HG02973 (cell line): ENCODE data around the gene SH3GLB1.
"Not testable (repeated sequence)": the region's sequence is repeated elsewhere in the genome, so short reads cannot be mapped to it uniquely, and the experiment has no call there.

Source experiments
- ATAC-seq: cut with Tn5 transposase; IDR thresholded peaks from one replicate; pipeline ENCODE4 v1.9.1; 2021; ENCODE audit warnings: moderate library complexity; ENCODE audit not compliant: unreplicated experiment

Gene SH3GLB1

DNA sequence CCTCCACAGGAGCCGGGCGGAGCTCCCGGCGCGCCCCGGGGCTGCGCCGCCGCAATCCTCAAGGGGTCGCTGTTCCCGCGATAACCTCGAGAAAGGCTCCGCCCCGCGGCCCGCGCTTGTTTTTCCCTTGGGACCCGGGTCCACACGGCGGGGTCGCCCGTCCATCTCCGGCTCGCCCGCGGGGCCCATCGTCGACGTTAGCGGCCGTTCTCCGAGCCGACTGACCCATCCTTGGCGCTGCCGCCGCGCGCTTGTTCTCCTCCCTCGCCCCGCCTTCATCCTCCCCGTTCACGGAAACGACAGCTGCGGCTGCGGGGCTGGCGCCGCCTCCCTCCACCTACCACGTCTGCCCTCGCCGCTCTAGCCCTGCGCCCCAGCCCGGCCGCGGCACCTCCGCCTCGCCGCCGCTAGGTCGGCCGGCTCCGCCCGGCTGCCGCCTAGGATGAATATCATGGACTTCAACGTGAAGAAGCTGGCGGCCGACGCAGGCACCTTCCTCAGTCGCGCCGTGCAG lies at the start of gene SH3GLB1:
Gene SH3GLB1, plus strand, starts transcription at position 119 of the 514 bp plus-strand sequence. Its CDS starts 324 bp downstream, at position 443.
- peak; percentile 87 for ATAC-seq

DNA sequence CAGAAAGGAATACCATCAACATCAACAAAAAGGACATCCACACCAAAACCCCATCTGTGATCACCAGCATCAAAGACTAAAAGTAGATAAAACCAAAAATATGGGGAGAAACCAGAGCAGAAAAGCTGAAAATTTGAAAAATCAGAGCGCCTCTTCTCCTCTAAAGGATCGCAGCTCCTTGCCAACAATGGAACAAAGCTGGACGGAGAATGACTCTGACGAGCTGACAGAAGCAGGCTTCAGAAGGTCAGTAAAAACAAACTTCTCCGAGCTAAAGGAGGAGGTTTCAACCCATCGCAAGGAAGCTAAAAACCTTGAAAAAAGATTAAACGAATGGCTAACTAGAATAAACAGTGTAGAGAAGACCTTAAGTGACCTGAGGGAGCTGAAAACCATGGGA lies 46.0 kb upstream of the SH3GLB1 start:
- not testable (repeated sequence) for ATAC-seq

DNA sequence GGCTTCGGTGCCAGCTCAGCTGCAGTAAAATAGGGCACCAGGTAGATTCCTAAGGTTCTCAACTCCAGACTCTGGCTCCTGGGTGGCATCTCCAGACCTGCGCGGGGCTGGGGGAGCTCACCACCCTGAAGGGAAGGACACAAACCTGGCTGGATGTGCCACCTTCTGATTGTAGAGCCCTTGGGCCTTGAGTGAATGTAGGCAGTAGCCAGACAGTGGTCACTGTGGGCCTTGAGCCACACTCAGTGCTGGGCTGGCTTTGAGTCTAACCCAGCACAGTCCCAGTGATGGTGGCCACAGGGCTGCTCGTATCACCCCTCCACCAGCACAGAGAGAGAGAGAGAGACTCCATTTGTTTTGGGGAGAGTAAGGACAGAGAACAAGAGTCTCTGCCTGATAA lies 38.0 kb upstream of the SH3GLB1 start:
- ATAC-seq: no peak

DNA sequence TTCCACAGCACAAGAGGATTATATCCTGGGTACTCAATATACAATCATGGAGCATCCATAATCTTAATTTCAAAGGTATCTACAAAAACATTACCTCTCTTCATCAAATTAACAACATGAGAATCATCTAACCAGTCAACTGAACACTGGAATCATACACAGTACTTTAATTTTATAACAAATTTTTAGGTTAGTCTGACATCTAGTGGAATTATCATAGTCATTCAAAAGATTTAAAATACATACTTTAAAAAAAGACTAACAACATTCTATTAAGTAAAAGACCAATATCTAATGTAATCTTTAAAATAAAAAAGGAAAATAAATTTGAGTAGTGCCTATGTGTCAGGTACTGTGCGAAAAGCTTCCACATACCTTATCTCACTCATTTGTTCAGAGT lies 16.8 kb upstream of the SH3GLB1 start:
- ATAC-seq: no peak

DNA sequence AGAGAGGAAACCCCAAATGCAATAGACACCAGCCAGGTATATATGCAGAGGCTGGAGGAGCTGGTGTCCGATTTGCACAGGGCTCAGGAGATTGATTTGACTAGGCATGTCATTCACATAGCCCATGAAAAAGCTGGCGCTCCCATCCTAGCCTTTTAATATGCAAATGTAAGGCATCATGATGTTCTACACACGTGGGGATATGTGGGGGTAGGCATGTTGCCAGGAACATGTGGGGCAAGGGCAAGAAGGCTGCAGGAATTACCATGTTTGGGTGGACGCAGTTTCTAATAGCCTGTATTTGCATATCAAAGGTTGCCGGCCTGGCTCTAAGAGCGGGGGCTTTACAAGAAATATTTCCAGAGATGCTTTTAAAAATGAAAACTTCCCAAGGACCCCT lies 11.7 kb upstream of the SH3GLB1 start:
- ATAC-seq: no peak

DNA sequence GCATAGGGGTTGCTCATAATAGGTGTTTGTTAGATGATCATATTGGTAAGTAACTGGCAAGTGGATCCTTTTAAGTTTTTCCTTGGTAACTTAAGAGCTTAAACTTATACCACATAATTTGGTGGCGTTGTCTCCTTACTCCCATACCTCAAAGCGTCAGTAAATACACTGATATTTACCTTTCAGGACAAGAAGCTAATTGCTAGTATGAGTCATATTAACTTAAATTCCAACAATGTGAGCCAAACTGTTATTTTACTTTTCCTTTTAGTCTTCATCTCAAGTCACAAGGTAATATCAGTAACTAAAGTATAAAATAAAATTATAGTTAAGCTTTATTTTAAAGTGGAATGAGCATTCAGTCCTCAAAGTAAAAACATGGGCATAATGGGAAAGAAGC lies 9.0 kb upstream of the SH3GLB1 start:
- ATAC-seq: no peak

DNA sequence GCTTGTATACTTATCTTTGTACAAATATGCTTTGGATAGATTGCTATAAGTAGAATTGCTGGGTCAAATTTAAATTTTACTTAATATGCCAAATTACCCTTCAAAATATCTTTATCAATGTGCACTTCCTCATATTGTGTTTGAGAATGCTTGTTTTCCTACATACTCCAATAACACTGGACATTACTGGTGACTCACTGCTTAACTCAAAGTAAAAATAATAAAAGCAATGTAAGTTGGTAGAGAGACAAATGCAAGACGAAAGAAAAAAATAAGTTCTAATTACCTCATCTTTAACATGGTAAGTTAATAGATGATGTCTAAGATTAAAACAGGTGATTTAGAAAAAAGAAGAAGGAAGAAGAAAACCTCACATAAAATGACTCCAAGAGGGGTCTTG lies 7.9 kb upstream of the SH3GLB1 start:
- ATAC-seq: no peak

DNA sequence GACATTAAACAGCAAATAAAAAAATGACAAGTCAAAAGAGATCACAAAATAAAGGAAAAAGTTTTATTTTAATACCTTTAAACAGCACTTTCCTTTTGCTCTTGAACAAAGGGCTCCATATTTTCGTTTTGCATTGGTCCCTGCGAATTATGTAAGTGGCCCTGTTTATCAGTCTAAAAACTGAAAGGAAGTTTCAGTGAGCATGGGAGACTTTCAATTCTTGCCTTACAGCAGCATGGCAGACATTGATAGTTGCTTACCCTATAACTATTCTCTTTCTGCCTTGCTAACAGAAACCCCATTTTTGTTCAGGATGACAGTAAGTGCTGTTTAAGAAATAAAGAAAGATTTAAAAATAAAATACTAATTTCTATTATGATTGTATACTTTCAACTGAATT lies 5.2 kb upstream of the SH3GLB1 start:
- no peak for ATAC-seq

DNA sequence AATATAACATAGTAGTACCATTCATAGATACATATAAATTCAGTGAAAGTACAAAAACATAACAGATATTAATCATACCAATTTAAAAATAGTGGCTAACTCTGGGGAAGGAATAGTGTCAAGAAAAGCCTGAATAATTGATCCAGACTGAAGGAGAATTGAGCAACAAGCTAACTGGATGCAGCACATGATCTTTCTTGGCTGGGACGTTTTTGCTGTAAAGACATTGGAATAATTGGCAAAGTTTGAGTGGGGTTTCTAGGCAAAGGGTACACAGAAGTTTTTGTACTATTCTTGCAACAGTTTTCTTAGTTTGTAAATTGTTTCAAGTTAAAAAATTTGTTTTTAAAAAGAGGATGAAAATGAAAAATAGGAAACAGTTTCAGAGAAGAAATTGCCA lies 2.6 kb upstream of the SH3GLB1 start:
- ATAC-seq: no peak

DNA sequence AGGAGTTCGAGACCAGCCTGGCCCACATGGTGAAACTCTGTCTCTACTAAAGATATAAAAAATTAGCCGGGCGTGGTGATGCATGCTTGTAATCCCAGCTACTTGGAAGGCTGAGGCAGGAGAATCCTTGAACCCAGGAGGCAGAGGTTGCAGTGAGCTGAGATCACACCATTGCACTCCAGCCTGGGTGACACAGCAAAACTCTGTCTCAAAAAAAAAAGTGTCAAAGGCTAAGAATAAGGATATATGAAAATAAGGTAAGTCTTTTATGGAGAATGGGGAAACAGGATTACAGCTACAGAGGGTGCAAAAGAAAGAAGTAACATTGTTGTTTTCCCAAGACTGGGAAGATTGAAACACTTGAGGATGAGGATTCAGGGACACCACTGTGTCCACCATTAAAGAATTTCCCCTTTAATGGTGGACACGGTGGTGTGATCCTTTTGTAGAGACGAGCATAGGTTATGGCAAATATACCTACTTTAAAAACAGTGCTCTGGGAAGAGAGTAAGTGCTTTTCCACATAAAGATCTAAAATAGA lies 1.4 kb upstream of the SH3GLB1 start:
- not testable (repeated sequence) for ATAC-seq

DNA sequence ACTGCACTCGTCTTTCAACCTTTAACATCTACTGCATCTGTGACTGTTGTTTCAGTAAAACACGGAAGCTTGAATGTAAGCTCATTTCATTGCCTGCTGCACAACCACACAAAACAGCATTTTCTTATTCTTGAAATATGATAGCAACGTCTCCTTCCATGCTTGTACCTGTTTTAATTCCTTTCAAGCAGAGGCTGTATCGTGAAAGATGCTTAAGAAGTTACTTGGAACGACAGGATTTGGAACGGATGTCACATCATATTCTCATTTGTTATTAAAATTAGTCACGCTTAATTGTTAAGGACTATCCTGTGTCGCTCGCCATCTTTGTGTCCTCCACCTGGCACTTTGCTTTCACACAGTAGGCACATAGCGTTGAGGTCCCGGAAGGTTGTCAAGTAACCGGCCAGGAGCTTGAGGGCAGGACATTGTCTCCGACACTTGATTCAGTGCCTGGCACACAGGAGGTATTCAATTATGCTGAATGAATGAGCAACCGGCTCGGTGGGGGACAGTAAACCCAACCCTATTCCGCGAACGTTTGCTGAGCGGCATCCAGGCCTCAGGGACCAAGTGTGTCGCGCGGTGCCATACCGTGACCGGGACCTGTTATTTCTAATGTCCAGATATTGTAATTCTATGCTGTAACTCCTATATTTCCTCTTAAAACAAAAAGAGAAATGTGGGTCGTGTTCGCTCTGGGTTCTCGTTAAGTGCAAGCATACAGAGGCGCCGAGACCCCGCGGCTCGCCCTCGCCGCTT lies 499 bp upstream of the SH3GLB1 start:
- ATAC-seq: peak; percentile 34

DNA sequence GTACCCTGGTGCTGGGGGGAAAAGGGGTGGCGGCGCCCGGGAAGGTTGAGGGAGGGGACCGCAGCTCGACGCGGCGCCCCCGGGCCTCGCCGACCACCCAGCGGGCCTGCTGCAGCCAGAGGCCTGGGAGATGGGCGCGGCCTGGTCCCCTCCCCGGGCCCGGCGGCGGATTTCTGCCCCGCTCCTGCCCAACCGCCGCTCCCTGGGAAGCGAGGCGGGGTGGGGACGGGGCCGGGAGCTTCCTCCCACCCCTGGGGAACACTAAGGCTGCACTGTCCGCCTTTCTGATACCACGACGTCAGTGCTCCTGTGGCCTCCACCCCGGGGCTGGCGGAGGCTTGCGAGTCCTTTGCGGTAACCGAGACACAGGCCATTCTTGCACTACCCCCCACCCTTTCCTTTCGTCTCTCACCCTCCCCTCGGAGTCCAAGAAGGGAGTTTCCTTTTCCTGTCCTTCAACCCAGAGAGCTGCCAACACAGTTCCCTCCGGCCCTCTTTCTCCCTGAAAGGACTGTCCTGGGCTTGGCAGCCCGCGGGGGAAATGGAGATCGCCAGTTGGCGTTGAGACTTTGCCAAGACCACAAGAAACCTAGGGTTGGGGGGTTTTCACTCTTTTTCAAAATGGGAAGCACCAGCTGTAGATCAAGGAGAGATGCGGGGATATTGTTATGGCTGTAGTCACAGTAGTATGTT lies 742 bp downstream of the SH3GLB1 start:
- ATAC-seq: peak; percentile 30

DNA sequence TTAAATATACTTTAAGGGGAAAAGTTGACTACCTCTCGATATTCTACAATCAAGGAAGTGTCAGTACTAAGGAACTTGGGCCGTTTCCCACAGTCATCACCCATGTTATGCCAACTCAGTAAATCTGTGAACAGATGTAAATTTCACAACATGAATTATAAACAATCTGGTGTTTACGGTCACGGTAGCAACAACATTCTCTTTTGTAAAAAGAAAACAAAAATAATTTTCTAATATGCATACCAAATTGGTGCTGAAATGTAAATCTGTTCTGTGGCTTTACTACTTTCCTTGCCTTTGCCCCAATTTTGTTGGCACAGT lies 1.2 kb downstream of the SH3GLB1 start:
- no peak for ATAC-seq

DNA sequence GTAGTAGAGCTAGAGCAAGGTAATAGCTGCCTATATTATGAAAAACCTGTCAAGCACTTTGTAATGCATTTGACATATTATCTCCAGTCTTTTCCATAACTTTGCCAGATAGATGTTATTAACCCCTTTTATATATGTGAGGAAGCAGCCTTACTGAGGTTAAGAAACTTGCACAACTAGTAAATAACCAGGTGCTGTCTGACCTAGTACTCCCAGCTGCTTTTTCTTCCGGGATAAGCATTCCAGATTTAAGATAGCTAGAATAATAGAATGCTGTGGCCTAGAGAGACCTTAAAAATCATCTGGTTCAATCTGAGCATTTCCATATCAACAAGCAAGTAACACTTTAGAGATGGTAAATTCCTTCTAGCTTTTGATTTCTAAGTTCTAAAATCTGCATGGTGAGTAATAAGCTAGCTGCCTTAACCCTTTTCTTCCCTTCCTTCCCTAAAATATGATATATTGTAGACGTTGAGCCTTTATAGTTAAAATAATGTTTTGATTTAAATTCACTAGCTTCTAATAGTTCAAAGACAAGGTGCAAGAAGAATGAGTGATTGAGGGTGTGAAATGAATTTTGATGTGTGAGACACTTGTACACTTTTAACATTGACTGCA lies 1.8 kb downstream of the SH3GLB1 start:
- ATAC-seq: no peak

DNA sequence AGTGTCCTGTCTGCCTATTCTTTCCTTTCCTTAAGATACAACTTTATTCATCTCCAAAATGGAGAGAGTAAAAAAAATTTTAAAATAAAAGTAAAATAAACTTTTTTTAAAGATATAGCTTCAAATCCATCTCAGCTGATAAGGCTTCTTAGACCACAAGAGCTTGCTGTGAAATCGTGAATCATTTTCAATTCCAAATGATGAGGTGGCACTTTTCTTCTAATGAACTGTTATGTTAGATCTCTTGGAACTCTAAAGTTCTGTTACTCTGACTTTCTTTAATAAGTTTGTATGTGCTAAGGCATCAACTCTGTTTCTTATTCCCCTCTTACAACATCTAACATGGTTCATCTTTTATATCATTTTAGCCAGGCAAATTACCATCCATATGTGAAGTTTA lies 4.5 kb downstream of the SH3GLB1 start:
- no peak for ATAC-seq

DNA sequence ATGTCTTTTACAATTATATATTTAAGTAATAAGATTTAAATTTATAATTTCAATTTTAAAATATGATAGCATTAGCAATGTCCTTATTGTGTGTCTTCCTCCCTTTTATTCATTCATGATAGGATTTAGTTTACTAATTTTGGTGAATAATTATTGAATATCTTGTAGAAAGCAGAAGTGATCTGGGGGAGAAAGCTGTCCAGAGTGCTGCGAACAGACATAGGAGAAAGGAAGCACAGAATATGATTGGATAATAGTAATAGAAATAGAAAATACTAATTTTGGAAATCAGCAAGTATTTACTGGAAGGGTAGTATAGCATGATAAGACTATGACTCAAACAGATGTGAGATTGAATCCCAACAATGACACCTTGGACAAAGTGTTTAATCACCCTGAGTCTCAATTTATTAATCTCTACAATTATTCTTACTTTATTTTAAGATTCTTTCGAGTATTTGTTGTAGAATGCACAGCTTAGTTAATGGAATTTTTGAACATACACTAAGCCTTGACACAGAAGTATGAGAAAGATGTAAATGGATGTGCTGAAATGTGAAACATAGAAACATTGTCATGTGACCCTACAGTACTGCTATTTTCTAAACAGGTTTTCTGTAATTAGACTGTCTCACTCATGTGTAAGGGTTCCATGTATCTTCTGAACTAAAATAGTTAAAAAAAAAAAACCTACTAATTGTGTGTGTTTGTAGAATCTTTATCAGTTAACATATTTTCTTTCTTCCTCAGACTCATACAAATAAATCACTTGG lies 7.9 kb downstream of the SH3GLB1 start:
- no peak for ATAC-seq

DNA sequence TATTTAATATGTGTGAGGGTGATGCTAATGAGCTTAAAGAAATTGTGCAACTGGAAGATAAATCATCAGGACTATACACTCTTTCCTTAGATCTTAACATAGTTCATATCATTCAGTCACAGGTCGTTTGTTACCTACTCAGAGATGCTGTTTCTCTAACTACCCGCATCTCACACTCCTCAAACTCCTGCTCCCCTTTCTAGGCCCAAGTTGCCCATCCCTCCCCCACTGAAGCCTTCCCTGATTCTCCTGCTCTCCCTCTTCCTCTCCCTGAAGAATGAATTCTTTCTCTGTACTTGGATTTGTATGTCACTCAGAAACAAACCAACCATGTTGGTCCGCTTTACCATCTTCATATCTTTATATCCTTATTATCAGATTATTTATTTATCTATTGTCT lies 9.1 kb downstream of the SH3GLB1 start:
- ATAC-seq: no peak

DNA sequence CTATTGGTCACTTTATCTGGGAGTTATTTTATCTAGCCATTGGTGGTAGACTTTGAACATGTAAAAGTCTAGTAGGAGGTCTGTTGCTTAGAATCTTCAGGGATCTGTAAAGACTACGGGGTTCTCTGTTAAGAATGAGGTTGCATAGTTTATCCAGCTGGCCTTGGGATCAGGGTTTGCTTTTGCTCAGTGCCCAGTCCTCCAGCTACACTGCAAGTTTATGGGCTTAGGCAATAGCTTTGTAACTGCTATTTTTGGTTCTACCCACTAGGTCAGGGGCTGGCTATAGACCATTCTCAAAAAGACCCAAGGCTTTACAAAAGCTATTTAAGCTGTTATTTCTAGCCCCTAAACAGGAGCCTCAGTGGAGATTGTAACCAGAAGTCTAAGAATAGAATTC lies 9.8 kb downstream of the SH3GLB1 start:
- no peak for ATAC-seq

DNA sequence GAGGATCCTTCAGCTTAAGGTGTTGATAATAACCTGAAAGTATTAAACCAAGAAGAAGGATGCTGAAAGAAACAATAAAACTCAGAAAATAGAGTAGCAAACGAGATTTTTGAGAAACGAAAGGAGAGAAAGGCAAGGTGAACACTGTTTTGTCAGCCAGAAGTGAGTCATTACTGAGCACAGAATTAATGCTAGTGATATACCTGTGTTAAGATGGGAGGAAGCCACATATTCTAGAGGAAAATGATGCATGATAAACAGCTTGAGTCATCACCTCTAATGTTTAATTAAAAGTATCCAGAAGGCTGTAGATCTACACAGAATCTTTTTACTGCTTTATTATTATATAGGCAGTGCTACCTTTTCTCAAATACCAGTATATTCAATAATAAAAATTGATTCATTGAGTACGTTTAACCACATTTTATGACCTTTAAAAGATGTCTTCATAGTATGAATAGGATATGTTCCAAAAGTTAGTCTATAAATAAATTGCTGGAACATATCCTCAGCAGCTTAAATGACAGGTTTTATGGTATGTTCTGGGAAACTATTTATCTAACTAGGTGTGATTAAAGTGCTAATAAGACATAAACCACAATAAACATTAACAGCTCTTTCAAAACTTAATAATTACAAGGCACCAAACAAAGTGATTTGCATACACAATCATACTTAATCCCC lies 10.3 kb downstream of the SH3GLB1 start:
- no peak for ATAC-seq

DNA sequence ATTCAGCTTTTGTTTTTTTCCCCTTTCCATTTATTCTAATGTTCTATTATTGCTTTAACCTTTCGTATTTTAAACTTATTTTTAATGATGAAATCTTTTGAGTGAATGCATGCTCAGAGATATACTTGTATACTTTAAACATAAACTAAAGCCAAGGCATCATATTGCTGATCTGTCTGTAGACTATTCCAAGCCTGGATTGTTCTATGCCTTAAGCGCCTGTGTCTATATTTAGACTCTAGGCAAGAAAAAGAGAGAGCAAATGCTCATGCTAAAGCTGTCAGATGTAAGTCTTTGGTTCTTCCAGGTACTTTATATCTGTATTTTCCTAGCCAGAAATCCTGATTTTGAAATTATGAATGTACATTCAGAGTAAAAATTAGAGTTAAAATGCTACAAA lies 14.4 kb downstream of the SH3GLB1 start:
- no peak for ATAC-seq
